GM19455 (cell line): ENCODE results near the gene FOXL1.

Experiments
- ATAC-seq: cut with Tn5 transposase; IDR thresholded peaks from one replicate; pipeline ENCODE4 v1.9.1; 2021; ENCODE audit not compliant: unreplicated experiment

Gene FOXL1

GRCh38 chr16:86630471-86630870 is 52.1 kb downstream of the FOXL1 start:
- no peak for ATAC-seq

- no peak for ATAC-seq
Observed at GRCh38 chr16:86631444-86631843, 53.1 kb downstream of the FOXL1 start.
